GM21390 (cell line): Measurements from ENCODE around the gene BACH2.
"Not testable (repeated sequence)": the region's sequence is repeated elsewhere in the genome, so short reads cannot be mapped to it uniquely, and the experiment has no call there.

Experiments used
- ATAC-seq: cut with Tn5 transposase; IDR thresholded peaks from one replicate; pipeline ENCODE4 v1.9.1; 2021; ENCODE audit not compliant: unreplicated experiment

Gene BACH2

GRCh38 chr6:89977808-89978748 is 318.6 kb downstream of the BACH2 start:
- ATAC-seq: no peak

- ATAC-seq: no peak
Measured at GRCh38 chr6:89976694-89977020, 320.0 kb downstream of the BACH2 start.

GRCh38 chr6:89975991-89976693 is 320.5 kb downstream of the BACH2 start:
- no peak for ATAC-seq

- ATAC-seq: no peak
Measured at GRCh38 chr6:89975366-89975765, 321.3 kb downstream of the BACH2 start.

- no peak for ATAC-seq
Measured at GRCh38 chr6:89974834-89975233, 321.8 kb downstream of the BACH2 start.

- no peak for ATAC-seq
Measured at GRCh38 chr6:89972025-89972381, 324.6 kb downstream of the BACH2 start.

- not testable (repeated sequence) for ATAC-seq
Measured at GRCh38 chr6:89971338-89972024, 325.2 kb downstream of the BACH2 start.

GRCh38 chr6:89970609-89971337 is 325.9 kb downstream of the BACH2 start:
- ATAC-seq: no peak

GRCh38 chr6:89970072-89970471 is 326.6 kb downstream of the BACH2 start:
- ATAC-seq: no peak

GRCh38 chr6:89966913-89967312 is 329.7 kb downstream of the BACH2 start:
- ATAC-seq: no peak

GRCh38 chr6:89966228-89966544 is 330.5 kb downstream of the BACH2 start:
- no peak for ATAC-seq

GRCh38 chr6:89965441-89966227 is 331.0 kb downstream of the BACH2 start:
- no peak for ATAC-seq

- ATAC-seq: no peak
Measured at GRCh38 chr6:89963391-89963790, 333.3 kb downstream of the BACH2 start.

GRCh38 chr6:89961481-89961880 is 335.2 kb downstream of the BACH2 start:
- ATAC-seq: no peak

GRCh38 chr6:89959883-89960282 is 336.8 kb downstream of the BACH2 start:
- ATAC-seq: no peak

GRCh38 chr6:89956182-89956581 is 340.5 kb downstream of the BACH2 start:
- ATAC-seq: no peak

GRCh38 chr6:89955364-89955763 is 341.3 kb downstream of the BACH2 start:
- no peak for ATAC-seq

- ATAC-seq: no peak
Measured at GRCh38 chr6:89954721-89955148, 341.9 kb downstream of the BACH2 start.

GRCh38 chr6:89952686-89953085 is 344.0 kb downstream of the BACH2 start:
- no peak for ATAC-seq

GRCh38 chr6:89952105-89952671 is 344.5 kb downstream of the BACH2 start:
- ATAC-seq: no peak
